GM21526 (cell line): Measurements from ENCODE around the gene ADM5.

Experiments used
- ATAC-seq: cut with Tn5 transposase; IDR thresholded peaks from one replicate; pipeline ENCODE4 v1.9.1; 2021; ENCODE audit warnings: moderate library complexity; ENCODE audit not compliant: unreplicated experiment, low FRiP score

The ADM5 gene

DNA sequence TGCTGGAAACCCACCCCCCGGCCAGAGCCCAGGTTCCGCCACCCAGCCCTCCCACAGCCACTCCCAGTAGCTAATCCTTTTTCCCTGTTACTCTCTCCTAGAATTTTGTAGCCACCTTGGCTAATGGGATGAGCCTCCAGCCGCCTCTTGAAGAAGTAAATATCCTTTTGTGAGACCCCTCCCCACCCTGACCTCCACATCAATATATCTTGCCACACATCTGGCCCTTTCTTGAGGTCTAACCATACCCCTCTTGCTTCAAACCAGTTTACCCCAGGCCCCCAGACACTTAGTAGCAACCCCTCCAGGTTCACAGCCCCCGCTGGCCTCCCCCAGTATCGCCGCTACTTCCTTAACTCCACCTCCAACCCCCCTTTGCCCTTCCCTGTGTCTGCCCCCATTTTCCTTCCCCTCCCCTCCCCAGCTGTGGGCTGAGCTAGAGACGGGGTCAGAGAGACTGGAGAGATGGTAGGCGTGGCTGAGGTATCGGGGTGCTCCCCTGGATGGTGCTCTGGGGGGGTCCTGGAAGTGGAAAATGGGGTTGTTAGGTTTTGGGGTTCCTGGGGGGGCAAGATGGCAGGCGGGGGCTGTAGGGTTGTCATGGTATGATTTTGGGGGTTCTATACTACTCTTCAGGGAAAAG lies 9.5 kb upstream of the ADM5 start:
- no peak for ATAC-seq

DNA sequence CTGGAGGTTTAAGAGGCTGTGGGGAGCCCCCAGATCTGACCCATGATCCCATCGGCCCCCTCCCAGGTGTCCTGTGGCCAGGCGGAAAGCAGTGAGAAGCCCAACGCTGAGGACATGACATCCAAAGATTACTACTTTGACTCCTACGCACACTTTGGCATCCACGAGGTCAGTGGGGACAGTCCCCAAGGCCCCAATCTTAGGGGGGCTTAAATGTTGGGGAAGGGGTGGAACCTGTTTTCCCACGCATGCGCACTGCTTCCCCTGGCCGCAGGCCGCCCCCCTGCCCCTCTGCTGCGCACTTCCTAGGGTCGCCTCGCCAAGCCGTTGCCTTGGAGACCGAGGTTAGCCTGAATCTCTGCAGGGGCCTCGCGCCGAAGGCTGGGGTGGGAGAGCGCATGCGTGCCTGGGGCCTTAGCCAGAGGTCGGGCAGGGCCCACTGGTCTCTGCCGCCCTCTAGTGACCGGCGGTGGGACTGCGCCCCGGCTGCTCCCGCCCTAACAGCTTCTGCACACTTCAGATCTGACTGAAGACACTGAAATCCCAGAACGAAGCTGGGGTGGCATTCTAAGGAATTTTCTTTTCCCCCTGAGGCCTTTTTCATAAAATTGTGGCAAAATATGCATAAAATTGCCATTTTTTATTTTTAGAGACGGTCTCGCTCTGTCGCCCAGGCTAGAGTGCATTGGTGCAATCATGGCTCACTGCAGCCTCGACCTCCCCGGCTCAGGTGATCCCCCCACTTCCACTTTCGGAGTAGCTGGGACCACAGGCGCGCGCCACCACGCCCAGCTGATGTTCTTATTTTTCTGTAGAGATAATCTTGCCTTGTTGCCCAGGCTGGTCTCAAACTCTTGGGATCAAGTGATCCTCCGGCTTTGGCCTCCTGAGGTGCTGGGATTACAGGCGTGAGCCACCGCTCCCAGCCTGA lies 8.7 kb upstream of the ADM5 start:
- no peak for ATAC-seq

DNA sequence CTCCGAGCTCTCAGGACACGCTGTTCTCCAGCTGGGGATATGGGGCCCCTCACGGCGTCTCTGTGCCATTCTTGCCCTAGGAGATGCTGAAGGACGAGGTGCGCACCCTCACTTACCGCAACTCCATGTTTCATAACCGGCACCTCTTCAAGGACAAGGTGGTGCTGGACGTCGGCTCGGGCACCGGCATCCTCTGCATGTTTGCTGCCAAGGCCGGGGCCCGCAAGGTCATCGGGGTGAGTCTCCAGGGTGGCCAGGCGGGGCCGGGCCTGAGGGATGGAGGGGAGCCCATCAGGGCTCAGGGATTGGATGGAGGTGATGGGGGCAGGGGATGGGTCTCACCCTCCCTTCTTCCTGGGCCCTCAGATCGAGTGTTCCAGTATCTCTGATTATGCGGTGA lies 7.6 kb upstream of the ADM5 start:
- ATAC-seq = no peak

DNA sequence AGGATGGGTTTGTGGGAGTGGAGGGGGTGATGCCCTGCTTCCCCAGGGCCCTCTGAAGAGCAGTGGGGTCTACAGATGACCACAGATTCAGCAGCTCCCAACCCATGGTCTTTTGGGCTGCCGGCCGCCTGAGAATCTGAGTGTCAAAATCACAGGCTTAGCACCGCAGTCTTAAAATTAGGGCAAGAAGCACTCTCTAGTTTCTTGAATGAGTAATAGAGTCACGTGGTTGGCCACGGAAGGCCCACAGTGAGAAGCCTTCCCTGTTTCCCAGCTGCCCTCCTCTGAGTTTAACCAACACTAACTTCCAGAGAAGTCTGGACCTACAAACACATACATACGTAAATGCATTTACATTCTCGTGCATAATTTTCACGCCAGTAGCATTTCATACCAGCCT lies 7.1 kb upstream of the ADM5 start:
- ATAC-seq = no peak

DNA sequence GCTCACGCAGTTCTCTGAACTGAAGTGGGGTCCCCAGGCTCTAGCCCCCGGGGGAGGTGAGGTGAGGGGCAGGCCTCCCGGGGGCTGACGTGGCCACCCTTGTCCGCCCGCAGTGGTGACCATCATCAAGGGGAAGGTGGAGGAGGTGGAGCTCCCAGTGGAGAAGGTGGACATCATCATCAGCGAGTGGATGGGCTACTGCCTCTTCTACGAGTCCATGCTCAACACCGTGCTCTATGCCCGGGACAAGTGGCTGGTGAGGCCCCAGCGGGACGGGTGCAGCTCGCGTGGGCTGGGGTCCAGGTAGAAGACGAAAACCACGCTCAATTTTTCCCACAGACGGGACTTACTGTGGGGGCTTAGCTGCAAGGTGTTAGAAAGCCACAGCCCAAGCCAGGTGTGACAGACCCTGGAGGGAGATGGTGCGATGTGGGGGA lies 5.6 kb upstream of the ADM5 start:
- no peak for ATAC-seq

DNA sequence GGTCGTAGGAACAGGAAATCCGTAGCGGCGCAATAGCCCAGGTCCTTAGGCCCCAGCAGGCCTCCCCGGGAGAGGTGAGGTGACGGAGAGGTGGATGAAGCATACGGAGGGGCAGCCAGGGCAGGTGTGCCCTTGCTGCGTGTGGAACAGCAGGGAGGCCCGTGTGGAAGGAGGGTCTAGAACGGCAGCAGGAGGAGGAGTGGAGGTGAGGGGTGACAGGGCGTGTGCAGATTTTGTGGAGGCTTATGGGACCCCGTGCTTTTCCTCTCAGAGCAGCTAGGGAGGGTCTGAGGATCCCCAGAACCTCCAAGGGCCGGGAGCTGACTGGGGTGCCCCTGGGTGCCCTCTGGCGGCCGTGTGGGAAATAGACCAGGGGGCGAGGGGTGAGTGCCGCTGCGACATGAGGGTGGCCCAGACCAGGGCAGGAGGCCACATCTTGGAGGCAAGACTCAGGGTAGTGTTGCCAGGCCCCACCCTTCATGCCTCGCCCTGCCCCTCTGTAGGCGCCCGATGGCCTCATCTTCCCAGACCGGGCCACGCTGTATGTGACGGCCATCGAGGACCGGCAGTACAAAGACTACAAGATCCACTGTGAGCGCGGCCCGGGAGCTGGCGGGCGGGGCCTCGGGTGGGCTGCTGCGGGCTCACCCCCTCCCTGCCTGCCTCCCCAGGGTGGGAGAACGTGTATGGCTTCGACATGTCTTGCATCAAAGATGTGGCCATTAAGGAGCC lies 5.0 kb upstream of the ADM5 start:
- no peak for ATAC-seq

DNA sequence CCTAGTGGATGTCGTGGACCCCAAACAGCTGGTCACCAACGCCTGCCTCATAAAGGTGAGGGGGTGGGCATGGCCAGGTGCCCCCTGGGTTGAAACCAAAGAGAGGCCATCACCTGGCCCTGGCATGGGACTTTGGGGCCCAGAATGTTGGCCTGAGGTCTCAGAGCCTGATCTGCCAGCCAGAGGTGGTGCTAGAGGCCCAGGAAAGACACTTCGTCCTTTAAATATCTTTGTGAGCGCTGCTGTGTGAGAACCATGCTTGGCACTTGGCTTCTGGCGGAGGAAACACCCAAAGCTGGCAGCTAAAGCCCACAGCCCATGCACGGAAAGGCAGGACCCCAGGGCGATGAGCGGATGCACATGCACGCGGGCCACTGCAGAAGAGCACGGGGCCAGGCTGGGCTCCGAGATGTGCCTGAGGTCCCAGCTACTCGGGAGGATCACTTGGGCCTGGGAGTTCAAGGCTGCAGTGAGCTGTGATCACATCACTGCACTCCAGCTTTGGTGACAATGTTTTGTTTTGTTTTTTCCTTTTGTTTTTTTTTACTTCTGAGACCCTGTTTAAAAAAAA lies 4.3 kb upstream of the ADM5 start:
- ATAC-seq = no peak

DNA sequence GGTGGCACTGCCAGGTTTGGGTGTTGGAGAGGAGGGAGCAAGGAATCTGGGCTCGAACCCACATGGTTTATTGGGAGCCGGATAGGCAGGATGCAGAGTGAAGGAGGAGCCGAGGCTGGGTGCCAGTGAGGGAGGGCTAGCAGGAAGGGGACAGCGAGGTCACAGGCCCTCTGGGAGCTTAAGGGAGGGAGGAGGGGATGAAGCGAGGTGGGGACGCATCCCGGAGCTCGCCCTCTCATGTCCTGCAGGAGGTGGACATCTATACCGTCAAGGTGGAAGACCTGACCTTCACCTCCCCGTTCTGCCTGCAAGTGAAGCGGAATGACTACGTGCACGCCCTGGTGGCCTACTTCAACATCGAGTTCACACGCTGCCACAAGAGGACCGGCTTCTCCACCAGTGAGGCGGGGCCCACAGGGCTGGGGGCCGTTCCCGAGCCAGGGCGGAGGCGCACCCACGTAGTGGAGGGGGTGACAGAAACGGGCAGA lies 3.5 kb upstream of the ADM5 start:
- no peak for ATAC-seq

DNA sequence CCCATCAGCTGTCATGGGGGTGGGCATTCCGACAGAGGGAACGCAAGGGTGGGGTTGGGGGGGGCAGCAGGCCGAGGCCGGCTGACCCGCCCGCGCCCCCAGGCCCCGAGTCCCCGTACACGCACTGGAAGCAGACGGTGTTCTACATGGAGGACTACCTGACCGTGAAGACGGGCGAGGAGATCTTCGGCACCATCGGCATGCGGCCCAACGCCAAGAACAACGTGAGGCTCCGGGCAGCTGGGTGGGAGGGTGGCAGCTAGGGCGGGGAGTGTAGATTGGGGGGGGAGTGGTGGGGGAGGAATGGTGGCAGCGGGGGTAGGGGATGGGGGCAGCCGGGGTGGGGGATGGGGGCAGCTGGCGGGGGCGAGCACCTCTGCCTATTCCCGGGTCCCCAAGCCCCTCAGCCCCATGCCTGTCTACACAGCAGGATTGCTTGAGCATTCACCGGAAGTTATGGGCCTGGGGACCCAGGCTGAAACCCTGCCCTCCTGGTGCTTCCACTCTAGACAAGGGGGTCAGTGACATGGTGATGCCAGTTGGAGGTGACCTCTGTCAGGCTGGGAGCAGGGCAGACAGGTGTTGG lies 2.8 kb upstream of the ADM5 start:
- ATAC-seq = no peak

DNA sequence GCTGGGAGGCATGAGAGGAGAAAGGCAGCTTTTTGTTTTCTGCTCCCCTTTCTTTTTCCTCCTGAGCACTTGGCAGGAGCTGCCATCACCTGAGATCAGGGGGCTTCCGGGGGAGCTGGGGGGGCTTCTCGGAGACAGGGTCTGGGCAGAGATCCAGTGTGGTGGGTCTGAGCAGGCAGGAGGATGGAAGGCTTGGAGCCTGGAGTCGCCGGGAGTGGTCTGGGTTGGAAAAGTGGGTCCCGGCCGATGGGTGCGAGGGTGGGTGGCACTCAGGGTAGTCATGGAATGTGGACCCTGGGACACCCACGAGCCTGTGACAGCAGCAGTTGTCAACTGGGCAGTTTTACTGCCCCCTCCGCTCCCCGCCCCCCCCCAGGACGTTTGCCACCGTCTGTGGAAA lies 2.2 kb upstream of the ADM5 start:
- ATAC-seq = no peak

DNA sequence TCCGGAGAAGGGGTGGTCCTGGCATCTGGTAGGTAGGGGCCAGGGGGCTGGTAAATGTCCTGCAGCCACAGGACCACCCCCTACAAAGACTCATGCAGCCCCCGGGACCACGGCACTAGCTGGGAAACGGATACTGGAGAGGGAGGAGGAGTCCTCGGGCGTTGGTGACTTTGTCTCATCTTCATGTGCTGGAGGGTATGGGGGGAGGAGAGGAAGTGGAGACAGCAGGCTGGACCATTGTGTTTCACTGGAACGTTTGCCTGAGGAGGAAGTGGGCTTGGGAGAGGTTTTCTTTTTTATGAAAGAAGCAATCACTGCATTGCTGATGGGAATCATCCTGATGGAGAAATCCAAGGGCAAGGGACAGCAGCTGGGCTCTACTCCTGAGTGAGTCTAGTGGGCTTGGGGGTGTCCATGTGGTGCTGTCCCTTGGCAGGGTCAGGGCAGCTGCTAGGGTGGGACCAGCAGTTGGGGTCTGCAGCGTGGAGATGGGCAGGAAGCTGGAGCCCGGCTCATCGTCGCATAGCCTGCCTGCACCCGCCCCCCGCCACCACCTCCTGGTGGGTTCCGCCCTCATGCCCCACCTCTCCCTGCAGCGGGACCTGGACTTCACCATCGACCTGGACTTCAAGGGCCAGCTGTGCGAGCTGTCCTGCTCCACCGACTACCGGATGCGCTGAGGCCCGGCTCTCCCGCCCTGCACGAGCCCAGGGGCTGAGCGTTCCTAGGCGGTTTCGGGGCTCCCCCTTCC lies 1.7 kb upstream of the ADM5 start:
- no peak for ATAC-seq

DNA sequence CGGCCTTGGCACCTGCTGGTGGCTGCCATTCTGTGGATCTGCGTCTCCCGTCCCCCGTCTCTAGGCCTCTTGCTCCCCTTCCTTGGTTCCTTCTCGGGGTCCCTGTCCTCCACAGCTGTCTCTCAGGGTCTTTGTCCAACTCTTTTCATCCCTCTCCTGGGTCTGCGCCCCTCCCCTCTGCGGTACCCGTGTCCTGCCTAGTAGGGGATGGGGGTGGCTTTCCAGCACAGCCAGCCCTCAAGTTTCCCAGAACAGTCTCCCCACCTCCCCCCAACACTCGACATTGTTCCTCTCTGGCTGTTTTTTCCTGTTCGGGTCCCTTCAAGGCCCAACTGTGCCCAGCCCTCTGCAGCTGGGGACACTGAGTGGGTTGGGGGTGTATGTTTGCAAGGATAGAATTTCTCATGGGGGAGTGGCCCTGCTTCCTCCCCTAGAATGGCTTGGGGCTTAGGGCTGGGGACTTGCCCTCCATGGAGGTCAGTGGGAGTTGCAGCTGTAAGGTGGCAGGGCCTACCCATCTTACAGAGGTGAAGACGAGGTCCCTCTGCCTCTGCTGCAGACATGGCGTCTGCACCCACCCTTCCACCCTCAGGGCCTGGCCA lies 762 bp upstream of the ADM5 start:
- no peak for ATAC-seq

DNA sequence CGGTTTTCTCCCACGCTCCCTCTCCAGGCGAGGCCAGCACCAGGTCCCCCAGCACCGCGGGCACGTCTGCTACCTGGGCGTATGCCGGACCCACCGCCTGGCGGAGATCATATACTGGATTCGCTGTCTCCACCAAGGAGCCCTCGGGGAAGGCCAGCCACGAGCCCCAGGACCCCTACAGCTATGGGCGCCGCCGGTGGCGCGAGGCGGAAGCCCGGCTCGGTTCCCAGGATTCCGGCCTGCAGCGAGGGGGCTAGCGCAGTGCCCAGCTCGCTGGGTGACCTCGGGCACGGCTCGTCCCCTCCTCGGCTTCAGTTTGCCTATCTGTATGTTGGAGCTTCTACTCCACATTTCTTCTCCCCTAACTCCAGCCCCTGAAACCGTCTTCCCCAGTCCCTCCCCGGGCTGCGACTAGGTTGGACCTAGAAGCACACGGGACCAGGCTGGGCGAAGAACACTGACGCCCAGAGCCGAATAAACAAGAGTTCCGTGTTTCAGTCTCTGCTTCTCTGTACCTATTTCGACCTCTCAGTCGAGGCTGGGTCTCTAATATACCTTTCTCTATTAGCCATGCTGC lies 773 bp downstream of the ADM5 start:
- ATAC-seq = no peak

DNA sequence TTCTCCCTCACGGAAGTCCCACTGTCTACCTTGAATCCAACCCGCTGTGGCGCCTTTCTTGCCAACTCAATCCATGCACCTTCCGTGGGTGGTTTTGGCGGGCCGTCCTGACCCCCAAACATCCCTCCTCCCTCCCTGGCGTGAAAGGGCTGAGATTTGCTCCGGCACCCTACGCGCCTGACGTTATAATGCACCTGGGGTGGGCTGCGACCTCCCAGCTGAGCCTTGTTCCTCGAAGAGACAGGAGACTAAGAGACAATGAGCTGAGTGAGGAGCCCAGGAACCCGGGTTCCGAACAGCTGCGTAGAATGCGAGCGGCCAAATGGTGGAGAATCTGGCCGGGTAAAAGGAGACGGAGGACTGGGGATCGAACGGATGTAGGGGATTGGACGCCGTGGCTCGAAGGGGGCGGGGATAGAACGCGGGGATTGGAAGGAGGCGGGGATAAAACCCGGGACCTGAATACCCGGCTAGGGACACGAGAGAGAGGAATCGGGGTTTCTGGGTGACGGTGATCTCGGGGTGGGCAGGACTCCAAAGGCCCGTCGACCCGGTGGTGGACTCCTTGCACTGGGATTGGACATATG lies 1.4 kb downstream of the ADM5 start, which contains the start of gene CPT1C:
TSS of gene CPT1C (plus strand) at position 461 of the 587 bp plus-strand sequence. CDS start 1,137 bp downstream, outside the sequence.
- ATAC-seq = no peak

DNA sequence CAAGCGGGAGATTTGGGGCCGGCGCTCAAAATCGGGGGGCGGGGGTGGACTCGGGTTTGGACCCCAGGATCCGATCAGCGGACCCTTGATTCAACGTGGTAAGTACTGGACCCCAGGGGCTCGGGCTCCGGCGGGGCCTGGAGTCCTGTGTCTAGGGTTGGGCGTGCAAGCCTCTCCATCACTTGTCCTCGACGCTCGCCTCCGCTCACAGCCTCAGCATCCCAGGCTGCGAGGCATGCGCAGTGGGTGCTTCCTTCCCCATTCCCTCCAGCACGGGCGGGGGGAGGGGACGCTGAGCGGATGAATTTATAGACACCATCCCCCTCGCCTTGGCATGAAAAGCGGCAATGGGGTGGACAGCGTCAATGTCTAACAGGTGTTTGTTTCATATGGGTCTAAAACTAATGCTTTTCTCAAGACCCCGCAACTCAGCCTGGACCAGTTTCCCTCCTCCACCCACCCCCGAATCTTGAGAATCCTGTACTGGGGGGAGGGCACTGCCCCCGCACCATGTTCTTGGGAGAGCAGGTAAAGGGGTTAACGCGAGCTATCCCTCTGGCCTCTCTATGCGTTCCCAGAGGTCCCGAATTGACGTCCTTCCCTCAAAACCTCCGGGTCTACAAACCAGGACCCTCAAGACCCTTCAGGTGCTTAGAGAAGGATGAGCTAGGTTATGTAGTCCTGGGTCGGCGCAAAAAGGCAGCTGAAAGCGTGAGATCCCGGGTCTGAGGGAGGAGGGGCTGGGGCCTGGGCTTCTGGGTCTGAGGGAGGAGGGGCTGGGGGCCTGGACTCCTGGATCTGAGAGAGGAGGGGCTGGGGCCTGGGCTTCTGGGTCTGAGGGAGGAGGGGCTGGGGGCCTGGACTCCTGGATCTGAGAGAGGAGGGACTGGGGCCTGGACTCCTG lies 2.1 kb downstream of the ADM5 start:
- no peak for ATAC-seq

DNA sequence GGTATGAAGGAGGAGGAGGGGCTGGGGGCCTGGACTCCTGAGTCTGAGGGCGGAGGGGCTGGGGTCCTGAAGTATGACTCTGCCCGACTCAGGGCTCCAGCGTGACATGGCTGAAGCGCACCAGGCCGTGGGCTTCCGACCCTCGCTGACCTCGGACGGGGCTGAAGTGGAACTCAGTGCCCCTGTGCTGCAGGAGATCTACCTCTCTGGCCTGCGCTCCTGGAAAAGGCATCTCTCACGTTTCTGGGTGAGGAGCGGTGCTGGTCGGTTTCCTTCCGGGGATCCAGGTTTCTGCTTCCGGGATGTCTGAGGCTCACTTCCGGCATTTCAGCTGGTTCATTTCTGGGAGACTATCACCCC lies 2.7 kb downstream of the ADM5 start:
- no peak for ATAC-seq

DNA sequence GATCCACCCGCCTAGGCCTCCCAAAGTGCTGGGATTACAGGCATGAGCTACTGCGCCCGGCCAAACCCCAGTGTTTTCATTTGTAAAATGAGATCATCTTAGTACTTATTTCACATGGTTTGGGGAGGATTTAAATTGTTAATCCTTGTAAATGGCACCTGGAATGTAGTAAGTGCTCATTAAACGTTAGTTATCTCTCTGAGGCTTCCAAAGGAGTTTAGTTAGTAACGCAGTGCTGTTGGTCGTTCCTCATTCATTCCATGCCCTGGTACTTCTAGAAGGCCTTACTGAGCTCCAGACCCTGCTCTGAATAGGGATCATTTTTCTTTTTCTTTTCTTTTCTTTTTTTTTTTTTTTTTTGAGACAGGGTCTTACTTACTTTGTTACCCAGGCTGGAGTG lies 6.7 kb downstream of the ADM5 start:
- no peak for ATAC-seq

DNA sequence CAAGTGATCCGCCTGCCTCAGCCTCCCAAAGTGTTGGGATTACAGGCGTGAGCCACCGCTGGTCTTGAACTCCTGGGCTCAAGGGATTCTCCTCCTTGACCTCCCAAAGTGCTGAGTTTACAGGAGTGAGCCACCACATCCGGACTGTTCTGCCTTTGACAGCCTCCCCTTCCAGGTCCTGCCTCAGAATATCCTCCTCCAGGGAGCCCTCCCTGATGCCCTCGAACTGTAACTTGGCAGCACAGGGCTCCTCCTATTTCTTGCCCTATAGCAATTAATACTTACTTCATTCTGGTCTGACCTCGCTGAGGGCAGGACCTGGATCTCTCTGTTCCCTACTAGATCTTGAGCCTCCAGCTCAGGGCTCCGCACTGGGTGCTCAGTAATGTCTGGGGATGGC lies 7.5 kb downstream of the ADM5 start:
- ATAC-seq = no peak
